Endothelial cell (in vitro differentiated cells): ENCODE measurements around the gene ADAMTS12. TPM values are rescaled to one million over a fixed set of nuclear protein-coding genes. Genes with fewer than 3 reads are reported as not detected.

ENCODE experiments used
- DNase-seq: peaks from one replicate; pipeline ENCODE4 v3.0.0; 2021; ENCODE audit warnings: low spot score
- H3K27ac Mint-ChIP-seq: one replicate; pipeline ENCODE4 v1.8.0; 2021; ENCODE audit warnings: mixed read lengths, inconsistent platforms; ENCODE audit not compliant: unreplicated experiment
- H3K27me3 Mint-ChIP-seq: one replicate; pipeline ENCODE4 v1.8.0; 2021; ENCODE audit warnings: mild to moderate bottlenecking, moderate library complexity, mixed read lengths, inconsistent platforms; ENCODE audit not compliant: unreplicated experiment
- H3K36me3 Mint-ChIP-seq: one replicate; pipeline ENCODE4 v1.8.0; 2021; ENCODE audit warnings: mild to moderate bottlenecking, low read depth, mixed read lengths, inconsistent platforms; ENCODE audit not compliant: unreplicated experiment
- H3K4me1 Mint-ChIP-seq: one replicate; pipeline ENCODE4 v1.8.0; 2021; ENCODE audit warnings: mild to moderate bottlenecking, mixed read lengths, inconsistent platforms; ENCODE audit not compliant: unreplicated experiment
- H3K4me3 Mint-ChIP-seq: one replicate; pipeline ENCODE4 v1.8.0; 2021; ENCODE audit warnings: mild to moderate bottlenecking, mixed read lengths, inconsistent platforms; ENCODE audit not compliant: unreplicated experiment
- H3K9me3 Mint-ChIP-seq: one replicate; pipeline ENCODE4 v1.8.0; 2021; ENCODE audit warnings: mixed read lengths, inconsistent platforms; ENCODE audit not compliant: unreplicated experiment
- total RNA-seq: library from RNA; stranded (reverse); fragmentation: NEBNext Ultra II Directional; extraction: Animal tissue kit (Norgen Biotek cat#: 25700); gene quantifications from one replicate; pipeline ENCODE4 v1.2.1, GENCODE V29; 2021; ENCODE audit not compliant: unreplicated experiment
- TF ChIP-seq, protein P1 (sequence below): fragments of 200-600 bp; sonication (generic); IDR thresholded peaks from one replicate; pipeline ENCODE4 v1.5.0; 2021; ENCODE audit warnings: antibody characterized with exemption; ENCODE audit not compliant: unreplicated experiment

ADAMTS12 gene
- total RNA-seq, 1 donor from 2014 or later = 9.8 TPM

DNA sequence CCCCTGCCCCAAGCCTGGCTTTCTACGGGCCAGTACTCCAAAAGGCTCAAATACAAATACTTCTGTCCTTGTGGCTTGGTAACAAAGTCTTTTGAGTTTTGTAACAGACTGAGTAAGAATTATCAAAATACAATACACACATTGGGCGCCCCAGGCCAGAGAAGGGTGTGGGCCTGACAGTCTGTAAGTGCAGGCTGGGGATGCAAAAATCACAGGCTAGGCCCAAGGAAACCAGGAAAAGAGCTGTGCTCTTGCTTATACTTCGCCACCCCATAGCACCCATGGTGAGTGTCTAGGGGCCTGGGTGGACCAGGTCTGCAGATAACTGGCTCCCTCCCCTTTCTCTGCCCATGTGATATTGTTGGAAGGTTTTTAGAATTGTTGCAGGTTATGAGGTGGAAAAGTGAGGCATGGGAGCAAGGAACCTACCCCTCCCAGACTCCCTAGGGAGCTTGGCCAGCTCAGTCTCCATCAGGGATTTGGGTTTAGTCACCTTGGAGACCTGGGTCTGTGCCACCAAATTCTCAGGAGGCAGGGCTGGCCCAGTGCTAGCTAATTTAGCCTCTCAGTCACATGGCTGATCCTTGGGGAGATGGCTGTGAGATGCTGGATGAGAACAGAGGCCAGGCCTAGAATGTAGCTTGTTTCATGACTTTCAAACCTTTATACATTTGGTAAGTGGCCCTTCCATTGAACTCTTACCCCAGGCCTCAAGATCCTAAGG lies 378.2 kb downstream of the ADAMTS12 start:
- Mint-ChIP-seq H3K9me3 (no peaks in the 10 kb centered on the region), H3K27ac (no peak overlapping the region), H3K4me1 (no peaks in the 10 kb centered on the region), H3K4me3 (no peak overlapping the region), H3K27me3 (peaks cover 8% of the 10 kb centered on the region), H3K36me3 (peaks cover 4% of the 10 kb centered on the region)
- no peak for DNase-seq
- TF ChIP-seq, protein P1, sequence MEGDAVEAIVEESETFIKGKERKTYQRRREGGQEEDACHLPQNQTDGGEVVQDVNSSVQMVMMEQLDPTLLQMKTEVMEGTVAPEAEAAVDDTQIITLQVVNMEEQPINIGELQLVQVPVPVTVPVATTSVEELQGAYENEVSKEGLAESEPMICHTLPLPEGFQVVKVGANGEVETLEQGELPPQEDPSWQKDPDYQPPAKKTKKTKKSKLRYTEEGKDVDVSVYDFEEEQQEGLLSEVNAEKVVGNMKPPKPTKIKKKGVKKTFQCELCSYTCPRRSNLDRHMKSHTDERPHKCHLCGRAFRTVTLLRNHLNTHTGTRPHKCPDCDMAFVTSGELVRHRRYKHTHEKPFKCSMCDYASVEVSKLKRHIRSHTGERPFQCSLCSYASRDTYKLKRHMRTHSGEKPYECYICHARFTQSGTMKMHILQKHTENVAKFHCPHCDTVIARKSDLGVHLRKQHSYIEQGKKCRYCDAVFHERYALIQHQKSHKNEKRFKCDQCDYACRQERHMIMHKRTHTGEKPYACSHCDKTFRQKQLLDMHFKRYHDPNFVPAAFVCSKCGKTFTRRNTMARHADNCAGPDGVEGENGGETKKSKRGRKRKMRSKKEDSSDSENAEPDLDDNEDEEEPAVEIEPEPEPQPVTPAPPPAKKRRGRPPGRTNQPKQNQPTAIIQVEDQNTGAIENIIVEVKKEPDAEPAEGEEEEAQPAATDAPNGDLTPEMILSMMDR = no peak

DNA sequence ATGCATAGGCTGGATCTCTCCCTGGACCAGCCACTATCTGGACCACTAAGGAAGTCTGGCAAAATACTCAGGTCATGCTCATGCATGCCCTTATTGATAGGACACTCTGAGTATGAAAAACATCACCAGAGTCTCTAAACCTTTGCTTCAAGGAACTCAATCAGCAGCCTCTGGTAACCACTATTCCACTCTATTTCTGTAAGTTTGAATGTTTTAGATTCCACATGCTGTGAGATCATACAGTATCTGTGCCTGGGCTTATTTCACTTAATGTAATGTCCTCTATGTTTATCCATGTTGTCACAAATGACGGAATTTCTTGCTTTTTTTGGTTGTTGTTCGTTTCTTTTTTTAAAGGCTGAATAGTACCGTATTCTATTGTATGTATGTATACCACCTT lies 382.8 kb downstream of the ADAMTS12 start:
- Mint-ChIP-seq H3K27me3 (peaks cover 3% of the 10 kb centered on the region), H3K36me3 (no peaks in the 10 kb centered on the region), H3K9me3 (peaks cover 4% of the 10 kb centered on the region), H3K4me1 (no peaks in the 10 kb centered on the region), H3K4me3 (no peak overlapping the region), H3K27ac (no peak overlapping the region)
- no peak for DNase-seq
- TF ChIP-seq, protein P1 = no peak

DNA sequence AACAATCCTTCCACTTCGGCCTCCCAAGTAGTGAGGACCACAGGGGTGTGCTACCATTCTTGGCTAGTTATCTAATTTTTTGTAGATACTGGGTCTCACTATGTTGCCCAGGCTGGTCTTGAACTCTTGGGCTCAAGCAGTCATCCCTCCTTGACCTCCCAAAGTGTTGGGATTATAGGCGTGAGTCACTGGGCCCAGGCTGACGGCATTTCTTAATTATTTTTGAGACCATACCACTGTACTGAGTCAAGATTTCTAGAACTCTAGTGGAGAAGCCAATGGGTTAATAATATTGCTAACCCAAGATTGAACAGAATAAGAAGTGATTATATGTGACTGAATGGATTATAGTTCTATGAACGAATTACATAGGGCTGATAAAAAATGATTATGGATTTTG lies 384.4 kb downstream of the ADAMTS12 start:
- H3K4me3 Mint-ChIP-seq = no peak overlapping the region
- H3K27ac Mint-ChIP-seq = no peak overlapping the region
- H3K27me3 Mint-ChIP-seq = peaks cover 2% of the 10 kb centered on the region
- H3K9me3 Mint-ChIP-seq = peaks cover 4% of the 10 kb centered on the region
- DNase-seq = no peak
- no peaks in the 10 kb centered on the region for H3K36me3 Mint-ChIP-seq
- no peaks in the 10 kb centered on the region for H3K4me1 Mint-ChIP-seq
- TF ChIP-seq, protein P1 = no peak

DNA sequence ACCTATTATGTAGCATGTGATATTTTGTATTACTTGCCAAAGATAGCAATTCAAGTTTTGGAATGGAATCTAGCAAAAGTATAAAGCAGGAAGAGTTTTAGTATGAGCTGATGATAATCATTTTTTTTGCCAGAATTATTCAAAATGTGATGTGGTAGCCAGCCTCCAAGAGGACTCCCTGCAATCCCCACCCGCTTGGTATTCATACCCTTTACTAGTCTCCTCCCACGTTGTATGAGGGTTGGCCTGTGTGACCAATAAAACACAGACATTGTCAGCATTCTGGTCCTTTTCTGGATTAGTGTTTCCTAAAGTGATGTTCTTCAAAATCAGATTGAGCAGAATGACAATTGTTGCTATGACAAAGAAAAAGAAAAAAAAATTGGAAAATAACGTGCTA lies 387.2 kb downstream of the ADAMTS12 start:
- no peak overlapping the region for H3K4me3 Mint-ChIP-seq
- H3K27me3 Mint-ChIP-seq = peaks cover 4% of the 10 kb centered on the region
- H3K4me1 Mint-ChIP-seq = peaks cover 2% of the 10 kb centered on the region
- no peak for DNase-seq
- no peaks in the 10 kb centered on the region for H3K36me3 Mint-ChIP-seq
- TF ChIP-seq, protein P1 = no peak
- H3K9me3 Mint-ChIP-seq = peaks cover 4% of the 10 kb centered on the region
- no peak overlapping the region for H3K27ac Mint-ChIP-seq

DNA sequence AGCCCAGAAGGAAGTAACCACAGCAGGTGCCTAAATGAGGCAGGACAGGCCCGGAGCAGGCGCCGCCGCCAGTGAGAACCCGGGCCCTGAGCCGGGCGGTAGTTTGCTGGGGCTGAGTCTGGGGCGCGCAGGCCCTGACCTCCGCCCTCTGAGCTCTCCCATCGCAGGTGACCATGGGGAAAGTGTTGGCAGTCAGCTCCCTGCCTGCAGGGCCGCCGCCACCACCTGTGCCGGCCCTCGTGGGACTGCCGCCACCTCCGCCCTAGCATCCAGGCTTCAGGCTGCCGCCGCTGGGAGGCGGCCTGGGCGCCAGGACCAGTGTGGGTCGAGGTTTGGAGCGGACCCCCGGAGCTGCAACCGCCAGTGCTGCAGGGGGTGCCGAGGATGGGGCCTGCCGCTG lies 389.9 kb downstream of the ADAMTS12 start:
- DNase-seq = no peak
- Mint-ChIP-seq H3K4me1 (peaks cover 2% of the 10 kb centered on the region), H3K4me3 (no peak overlapping the region), H3K9me3 (peaks cover 4% of the 10 kb centered on the region), H3K36me3 (no peaks in the 10 kb centered on the region), H3K27ac (no peak overlapping the region), H3K27me3 (peaks cover 4% of the 10 kb centered on the region)
- TF ChIP-seq, protein P1 = no peak
